ENCODE measurements around the gene WNT11.

WNT11 gene

GRCh38 chr11:76237914-76238313 is 31.6 kb upstream of the WNT11 start:
- DNase-seq (ENCODE audit: low spot score): peak; percentile 30

- DNase-seq (ENCODE audit: low spot score): no peak
Measured at GRCh38 chr11:76237000-76237649, 30.8 kb upstream of the WNT11 start.

- peak; percentile 62 for DNase-seq (ENCODE audit: low spot score)
Measured at GRCh38 chr11:76236092-76236999, 30.0 kb upstream of the WNT11 start.

DNA sequence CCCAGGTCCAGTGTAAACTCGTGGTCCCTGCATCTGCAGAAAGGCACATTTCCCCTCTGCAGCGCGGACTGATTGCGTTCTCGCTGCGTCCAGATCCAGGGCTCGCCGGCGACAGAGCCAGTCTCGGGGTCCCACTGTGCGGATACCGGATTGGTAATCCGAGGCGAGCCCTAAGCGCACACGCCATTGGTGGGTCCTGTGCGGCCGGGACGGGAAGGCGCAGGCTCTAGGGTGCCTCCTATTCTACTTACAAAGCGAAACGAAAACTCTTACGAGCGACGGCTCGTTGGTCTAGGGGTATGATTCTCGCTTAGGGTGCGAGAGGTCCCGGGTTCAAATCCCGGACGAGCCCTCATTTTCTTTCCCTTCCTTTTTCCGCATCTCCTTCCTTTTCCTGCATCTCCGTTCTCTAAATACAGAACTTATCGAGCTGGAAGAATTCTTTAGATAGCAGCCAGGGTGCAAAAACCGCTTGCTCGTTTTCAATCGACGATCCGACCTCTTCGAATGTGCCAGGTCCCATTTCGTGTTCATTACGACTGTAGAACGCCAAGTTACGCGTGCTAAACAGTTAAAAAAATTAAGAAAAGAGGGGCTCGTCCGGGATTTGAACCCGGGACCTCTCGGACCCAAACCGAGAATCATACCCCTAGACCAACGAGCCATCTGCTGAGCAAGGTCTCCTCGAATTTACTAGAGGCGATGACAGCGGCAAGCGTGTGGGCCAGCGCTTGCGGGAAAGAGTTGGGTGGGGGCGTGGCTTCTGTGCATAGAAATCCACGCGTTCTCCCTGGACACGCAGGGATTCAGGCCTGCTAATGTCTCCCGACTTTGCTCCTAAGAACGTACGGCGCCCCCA is 29.2 kb upstream of the WNT11 start:
- DNase-seq (ENCODE audit: low spot score): peak; percentile 87

GRCh38 chr11:76234416-76235232 is 28.3 kb upstream of the WNT11 start:
- peak; percentile 66 for DNase-seq (ENCODE audit: low spot score)

DNA sequence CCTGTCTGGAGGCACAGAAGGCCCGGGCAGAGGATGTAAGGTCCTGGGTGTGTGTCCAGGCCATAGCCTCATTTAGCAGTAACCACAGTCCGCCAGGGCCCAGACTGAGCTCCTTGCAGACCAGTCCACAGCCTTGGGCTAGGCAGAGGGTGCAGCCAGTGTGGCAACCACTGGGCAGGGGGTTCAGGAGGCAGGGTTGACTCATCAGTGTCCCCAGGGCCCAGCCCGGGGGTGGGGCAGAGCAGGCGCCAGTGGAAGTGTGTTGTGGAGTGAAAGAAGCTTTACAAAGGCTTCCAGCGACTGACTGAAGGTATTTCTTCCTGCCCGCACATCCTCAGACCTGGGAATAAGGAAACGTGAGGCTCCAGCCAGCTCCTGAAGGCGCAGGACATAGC is 27.7 kb upstream of the WNT11 start:
- DNase-seq (ENCODE audit: low spot score): no peak

- no peak for DNase-seq (ENCODE audit: low spot score)
Measured at GRCh38 chr11:76233196-76233921, 27.1 kb upstream of the WNT11 start.

DNA sequence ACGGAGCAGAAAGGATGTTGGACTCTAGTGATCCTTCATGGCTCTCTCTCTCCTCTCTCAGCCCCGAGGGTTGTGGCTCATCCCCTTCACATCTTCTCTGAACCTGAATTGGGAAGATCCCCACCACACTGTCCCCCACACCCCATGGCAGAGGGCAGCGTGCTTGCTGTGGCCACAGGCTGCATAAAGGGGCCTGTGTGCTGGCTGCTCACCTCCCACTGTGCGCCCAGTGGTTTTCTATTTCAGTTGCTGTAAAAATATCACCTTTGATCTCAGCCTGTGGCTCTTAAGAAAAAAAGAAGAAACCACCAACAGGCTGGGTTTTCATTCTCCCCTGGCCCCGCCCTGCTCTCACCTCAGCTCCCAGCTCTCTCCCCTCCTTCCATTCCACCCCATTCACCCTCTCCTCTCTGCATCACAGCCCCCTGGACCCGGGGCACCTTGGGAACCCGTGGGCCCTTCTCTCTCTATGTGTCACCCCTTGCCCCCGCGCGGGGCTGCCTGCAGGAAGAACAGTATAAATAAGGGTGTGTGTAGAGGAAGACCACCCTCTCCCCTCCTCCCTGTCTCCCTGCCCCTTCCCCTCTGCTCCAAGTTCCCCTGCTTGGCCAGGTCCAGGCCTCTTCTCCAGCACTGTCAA is 25.8 kb upstream of the WNT11 start:
- no peak for DNase-seq (ENCODE audit: low spot score)

DNA sequence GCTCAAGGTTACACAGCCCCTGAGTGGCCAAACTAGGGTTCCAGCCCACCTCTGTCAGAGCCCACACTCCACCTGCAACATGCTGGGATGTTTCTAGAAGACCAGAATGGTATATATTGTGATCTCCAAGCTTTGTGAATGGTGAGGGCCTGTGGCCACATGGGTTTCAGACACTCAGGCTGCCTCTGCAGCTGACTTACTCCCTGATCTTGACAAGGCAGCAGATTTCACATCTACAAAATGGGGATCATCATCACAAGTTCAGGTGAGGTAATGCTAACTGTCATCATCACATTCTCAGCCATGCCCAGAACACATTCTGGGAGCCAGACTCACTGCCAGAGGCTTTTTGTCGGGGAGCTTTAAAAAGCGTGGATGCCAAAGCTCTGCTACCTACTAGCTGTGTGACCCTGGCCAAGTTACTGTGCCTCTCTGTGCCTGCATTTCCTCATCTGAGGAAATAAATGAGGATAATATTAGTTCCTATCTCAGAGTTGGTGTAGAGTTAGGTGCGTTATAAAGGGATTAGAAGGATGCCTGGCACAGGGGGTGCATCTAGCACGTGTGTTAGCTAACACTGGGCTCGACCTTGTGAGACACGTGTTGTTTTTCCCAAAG is 24.9 kb upstream of the WNT11 start:
- no peak for DNase-seq (ENCODE audit: low spot score)

GRCh38 chr11:76230392-76230791 is 24.1 kb upstream of the WNT11 start:
- DNase-seq (ENCODE audit: low spot score): no peak

- DNase-seq (ENCODE audit: low spot score): no peak
Measured at GRCh38 chr11:76229690-76230240, 23.5 kb upstream of the WNT11 start.

- DNase-seq (ENCODE audit: low spot score): no peak
Measured at GRCh38 chr11:76228875-76229149, 22.5 kb upstream of the WNT11 start.

DNA sequence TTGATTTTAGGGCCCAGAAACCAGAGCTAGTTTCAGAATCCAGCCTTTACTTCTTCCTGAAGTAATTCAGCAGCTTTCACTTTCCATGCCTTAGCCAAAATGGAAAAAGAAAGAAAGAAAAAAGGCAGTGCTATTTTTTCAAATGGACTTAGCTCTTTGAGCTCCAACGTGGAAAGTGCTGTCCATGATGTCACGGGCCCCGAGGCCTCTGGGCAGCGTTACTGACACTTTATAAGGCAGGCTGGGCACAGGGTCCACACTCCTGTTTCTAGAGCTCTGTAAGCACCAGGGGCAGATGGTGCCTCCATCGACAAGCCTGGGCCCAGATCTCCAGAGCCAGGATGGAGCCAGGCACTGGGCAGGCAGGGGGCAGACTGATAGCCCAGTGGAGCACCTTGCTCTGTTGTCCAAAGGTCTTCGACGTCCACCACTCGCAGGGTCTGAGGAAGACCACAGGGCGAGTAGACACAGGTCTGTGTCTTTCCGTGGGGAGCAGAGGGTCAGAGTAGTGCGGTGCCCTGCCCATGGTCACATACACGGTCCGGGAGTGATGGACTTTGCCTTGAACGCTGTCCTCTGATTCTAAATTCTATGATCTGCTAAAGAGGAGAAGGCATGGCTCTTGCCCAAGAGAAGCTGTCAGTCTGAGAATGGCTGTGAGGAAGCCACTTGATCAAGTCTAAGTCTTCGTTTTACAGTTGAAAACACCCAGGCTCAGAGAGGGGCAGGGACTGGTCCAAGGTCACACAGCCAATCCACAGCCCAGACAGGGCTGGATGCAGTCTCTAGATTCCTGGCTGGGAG is 22.0 kb upstream of the WNT11 start:
- DNase-seq (ENCODE audit: low spot score): no peak

GRCh38 chr11:76226626-76227025 is 20.3 kb upstream of the WNT11 start:
- no peak for DNase-seq (ENCODE audit: low spot score)

DNA sequence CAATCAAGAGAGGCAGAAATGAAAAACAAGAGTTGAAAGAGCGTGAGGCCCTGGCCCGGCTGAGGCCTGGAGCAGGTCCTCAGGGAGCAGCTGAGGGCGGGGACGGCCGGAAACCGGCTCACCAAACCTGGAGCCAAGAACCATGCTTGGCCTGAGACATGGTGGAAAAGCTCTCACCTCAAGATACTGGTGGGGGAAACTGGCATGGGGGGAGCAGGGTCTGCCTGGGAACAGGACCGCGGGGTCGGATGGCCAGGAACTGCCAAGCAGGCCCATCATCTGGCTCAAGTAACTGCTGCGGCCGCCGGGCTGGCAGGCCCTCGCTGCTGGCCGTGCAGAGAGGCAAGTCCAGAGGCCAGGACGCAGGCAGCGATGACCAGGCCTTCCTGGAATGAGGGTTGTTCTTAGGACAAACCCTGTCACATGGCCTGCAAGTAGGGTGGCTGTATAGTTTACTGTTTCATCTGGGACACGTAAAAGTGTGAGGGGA is 18.9 kb upstream of the WNT11 start:
- DNase-seq (ENCODE audit: low spot score): no peak

DNA sequence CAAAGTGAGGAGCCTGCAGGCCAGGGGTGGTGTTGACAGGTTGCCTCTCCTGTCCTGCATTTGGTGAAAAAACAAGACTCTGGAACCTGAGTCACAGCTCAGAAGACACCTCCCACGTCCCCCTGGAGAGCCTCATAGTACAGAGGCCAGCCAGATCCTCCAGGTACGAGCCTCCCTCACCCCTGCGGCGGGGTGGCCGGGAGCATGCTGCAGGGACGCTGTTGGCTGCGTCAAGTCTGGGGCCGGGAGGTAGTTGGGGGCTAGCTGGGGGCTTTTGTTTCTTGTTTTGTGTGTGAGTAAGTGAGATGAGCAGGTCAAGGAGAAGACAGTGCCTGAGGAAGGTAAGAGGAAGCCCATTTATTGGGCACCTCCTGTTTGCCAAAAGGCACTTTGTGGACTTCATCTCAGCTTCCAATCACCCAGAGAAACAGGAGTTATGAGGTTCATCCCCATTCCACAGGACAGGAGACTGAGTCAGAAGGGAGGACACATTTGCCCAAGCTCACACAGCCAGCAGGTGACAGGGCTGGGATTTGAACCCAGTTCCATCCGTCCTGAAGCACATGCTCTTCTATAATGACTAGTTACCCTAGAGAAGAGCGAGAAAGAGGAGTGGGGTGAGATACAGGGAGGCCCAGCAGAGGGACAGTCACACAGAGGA is 18.3 kb upstream of the WNT11 start:
- DNase-seq (ENCODE audit: low spot score): no peak

DNA sequence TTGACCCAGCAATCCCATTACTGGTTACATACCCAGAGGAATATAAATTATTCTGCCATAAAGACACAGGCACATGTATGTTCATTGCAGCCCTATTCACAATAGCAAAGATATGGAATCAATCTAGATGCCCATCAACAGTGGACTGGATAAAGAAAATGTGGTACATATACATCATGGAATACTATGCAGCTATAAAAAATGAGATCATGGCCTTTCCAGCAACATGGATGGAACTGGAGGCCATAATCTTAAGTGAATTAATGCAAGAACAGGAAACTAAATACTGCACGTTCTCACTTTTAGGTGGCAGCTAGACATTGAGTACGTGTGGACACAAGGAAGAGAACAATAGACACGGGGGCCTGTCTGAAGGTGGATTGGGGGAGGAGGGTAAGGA is 15.1 kb upstream of the WNT11 start:
- no peak for DNase-seq (ENCODE audit: low spot score)

DNA sequence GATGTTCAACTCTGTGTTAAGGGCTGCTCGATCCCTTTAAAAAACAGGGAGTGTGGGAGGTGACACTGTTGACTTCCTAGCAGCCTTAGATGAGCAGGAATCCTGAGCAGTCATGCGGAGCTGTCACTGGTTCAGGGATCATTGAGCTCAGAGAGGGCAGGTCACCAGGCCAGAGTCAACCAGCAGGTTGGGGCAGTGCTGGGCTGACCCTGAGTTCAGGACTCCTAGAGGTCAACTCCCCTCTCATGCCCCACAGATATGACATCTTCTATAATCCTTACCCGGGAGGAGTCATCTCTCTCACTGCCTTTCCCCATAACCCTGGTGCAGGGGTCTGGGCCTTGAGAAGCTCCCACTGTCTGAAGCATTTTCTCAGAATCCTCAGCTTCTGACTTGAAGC is 12.9 kb upstream of the WNT11 start:
- no peak for DNase-seq (ENCODE audit: low spot score)
